Stimulated activated CD8-positive, alpha-beta memory T cell treated with anti-CD3 and anti-CD28 coated beads, Interleukin-15, amount 100 ng/mL, for 4 hours (primary cell): Measurements from ENCODE around the gene RHBDL2.
"Not testable (repeated sequence)": the region's sequence is repeated elsewhere in the genome, so short reads cannot be mapped to it uniquely, and the experiment has no call there.

ENCODE experiments used
- DNase-seq, 2 donors: peaks; one replicate each; pipeline ENCODE4 v3.0.0-alpha.2; 2020; ENCODE audit warnings: low read depth in 2 of 2

The RHBDL2 gene

DNA sequence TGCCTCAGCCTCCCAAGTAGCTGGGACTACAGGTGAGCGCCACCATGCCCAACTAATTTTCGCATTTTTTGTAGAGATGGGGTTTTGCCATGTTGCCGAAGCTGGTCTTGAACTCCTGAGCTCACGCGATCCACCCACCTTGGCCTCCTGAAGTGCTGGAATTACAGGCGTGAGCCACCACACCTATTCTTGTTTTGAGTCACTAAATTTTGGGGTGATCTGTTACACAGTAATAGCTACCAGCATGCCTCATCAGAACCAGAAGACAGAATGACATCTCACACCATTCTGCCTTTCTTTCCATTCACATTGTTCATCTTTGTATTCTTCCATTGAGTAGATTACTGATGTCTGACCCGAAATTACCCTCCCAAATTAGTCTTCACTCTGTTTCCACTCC is 9.1 kb downstream of the RHBDL2 start:
- DNase-seq, result no peak

DNA sequence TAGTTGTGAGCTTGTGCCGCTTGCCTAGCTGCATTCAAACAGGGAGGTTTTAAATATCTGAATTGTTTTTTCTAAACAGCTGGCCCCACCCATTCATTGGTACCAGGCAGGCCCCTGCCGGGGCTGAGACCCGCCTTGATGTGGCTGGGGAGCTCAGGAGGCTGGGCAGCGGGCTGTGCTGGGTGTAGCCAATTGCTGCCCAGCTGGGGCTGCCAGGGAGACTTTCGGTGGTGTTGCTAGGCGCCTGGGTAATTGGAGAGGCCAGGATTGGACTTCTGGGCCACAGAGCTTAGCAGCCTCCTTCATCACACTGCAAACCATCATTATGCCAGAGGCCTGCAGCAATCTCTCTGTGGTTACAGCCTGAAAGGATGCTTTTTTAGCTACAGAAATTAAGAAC is 12.2 kb downstream of the RHBDL2 start:
- no peak for DNase-seq

DNA sequence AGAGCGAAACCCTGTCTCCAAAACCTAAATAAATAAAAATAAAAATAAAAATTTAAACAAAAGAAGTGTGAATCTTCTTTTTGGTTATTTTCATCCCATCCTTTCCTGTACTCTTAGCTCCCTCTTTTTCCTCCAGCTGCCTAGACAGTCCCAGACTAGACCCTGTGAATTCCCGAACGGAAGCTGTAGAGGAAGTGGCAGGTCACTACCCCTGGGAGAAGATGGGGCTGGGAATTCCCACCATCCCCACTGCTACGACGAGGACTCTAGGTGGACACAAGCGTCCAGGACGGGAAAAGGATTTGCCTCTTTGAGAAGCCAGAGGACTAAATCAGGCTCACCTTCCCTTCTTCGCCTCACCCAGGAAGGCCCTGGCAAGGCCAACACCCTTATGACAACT is 12.6 kb downstream of the RHBDL2 start:
- DNase-seq, result no peak

DNA sequence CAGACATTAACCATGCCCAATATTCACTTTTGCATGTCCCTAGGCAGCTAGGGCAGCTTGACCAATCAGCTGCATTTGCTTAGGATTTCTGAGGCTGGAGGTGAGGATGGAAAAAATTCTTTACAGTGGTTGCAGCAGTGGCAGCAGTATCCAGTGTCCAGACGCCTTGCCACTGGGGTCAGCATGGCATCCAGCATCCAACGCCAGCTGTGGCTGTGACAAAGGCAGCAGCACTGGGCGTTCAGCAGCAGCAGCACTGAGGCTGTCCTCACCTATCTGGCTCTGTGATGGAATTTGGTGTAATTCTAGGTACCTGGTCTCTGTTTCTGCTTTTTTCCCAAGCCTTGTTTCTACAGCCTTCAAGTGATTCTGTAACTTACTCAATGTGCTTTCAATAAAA is 15.5 kb downstream of the RHBDL2 start:
- no peak for DNase-seq

DNA sequence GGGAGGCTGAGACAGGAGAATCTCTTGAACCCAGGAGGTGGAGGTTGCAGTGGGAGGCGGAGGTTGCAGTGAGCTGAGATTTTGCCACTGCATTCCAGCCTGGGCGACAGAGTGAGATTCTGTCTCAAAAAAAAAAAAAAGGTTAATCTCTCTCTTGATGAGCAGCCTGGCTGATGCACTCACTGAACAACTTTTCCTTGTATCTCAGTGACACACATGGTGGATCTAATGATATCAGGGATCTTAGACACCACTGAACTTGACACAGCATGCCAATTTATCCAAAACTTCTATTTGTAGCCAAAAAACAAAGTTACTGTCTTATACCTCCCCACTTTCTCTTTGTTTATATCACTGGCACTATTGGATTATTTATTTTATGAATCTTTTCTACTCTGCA is 16.2 kb downstream of the RHBDL2 start:
- DNase-seq, result no peak

DNA sequence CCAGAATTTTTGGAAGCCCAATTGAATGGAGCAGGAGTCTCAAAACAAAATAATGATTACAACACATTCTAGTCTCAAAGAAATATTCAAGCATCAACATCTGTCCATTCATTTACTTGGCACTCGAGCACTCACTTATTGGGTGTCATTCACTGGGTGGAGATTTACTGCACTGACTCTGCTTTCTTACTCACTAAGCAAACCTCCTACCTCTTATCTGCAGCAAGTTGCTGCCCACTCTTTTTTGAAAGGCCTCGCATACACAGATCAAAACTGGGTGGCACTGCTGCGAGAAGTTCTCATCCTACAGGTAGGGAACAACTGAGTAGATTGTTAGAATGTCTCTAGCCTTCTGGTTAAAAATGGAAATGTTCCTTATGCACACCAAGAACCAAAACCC is 18.0 kb downstream of the RHBDL2 start:
- DNase-seq, result no peak

DNA sequence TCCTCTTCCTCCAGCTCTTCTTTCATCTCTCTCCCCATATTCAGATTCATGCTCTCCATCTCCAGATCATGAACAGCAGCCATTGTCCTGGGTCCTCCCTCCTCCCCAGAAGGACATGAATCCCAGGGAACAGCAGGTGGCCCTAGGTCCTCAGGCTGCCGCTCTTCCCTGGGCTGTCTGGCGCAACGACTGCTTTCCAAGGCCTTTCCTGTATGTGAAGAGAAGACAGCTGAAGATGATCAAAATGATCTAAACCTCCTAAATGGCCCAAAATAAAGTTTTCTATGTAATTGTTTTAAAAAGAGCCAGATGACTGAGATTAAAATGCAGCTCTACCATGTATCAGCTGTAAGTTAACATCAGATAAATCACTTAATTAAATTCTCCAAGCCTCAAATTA is 22.5 kb downstream of the RHBDL2 start:
- DNase-seq, result no peak

DNA sequence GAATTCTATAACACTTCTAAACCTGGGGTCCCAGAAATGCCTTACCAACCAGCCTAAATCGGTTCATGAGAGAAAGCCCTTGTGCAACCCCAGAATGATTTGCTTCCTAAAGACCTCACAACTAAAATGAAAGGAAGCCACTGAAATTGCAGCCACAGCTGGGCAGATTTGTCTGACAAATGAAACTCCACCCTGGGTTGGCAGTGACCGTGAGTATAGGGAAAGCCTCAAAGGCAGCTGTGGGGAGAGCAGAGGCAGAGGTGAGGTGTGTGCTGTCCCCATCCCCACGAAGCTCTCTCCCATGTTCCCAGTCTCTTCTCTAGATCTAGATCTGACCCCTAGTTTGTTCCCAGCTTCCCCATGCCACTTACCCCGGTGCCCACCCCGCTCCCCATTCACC is 23.1 kb downstream of the RHBDL2 start:
- no peak for DNase-seq

DNA sequence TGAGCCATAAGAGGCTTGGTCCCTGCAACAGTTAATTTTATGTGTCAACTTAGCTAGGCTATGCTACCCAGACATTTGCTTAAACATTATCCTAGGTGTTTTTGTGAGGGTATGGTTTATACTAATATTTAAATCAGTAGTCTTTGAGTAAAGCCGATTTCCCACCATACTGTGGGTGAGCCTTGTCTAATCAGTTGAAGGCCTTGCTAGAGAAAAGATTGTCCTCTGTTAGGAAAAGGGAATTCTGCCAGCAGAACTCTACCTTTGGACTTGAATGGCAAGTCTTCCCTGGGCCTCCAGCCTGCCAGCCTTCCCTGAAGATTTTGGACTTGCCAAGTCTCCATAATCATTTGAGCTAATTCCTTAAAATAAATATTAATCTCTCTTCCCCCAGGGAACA is 23.9 kb downstream of the RHBDL2 start:
- DNase-seq, result no peak

DNA sequence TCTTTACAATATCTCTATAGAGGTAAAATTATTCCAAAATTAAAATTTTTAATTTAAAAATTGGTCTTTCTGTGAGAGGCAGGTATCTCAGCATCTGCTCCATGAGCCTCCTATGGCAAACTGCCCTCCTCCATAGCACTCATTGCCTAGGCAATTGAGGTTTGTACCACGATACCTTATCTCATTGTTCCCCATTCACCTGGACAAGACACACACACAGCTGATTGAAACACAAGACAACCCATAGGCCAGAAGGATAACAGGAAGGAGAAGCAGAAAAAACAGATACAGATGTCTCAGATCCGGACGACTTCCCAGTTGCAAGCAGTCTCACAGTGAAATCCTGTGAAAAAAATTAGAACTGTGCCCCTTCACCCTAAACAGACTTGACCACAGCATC is 24.3 kb downstream of the RHBDL2 start:
- DNase-seq, result no peak

DNA sequence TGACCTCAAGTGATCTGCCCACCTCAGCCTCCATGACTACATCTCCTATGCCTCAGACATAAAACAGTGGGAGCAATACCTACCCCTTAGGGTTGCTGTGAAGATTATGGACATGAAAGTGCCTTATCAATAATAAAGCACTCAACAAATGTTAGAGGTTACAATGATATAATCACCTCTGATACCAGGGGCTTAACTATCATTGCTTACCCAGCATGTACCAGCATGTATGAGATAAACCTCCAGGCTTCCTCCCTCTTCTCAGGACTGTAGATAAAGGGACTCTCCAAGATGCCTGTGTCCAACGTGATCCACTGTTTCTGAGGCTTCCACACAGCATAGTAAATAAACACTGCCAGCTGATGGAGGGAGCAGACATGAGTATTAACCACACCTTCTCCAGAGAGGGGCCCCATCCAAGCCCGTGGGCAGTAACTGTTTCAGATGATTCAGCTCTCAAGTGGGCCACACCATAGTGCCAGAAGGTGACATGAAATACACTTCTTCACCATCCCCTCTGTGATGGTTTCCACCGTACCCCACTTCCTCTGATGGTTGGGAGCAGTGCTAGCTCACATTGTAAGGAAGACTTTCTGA is 26.2 kb downstream of the RHBDL2 start:
- no peak for DNase-seq

DNA sequence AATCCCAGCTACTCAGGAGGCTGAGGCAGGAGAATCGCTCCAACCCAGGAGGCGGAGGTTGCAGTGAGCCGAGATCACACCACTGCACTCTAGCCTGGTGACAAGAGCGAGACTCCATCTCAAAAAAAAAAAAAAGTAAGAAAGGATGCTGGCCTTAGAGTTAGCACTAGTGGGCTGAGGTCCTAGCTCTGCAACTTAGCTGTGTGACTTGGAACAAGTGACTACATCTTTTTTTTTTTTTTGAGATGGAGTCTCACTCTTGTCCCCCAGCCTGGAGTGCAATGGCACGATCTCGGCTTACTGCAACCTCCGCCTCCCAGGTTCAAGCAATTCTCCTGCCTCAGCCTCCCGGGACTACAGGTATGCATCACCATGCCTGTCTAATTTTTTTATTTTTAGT is 26.7 kb downstream of the RHBDL2 start:
- not testable (repeated sequence) for DNase-seq

DNA sequence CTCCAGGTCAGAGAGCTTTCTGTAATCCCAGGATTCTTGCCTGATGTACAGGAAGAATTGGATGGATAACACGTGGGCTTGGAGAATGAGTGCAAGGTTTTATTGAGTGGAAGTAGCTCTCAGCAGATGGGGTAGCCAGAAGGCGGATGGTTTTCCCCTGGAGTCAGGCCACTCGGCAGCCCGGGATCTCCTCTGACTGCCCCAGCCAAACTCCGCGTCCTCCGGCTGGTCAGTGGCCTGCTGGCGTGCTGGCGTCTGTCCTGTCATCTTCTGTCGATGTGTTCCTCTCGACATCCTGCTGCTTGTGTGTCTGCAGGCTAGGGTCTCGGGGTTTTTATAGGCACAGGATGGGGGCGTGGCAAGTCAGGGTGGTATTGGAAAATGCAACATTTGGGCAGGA is 32.8 kb downstream of the RHBDL2 start:
- DNase-seq, result no peak

DNA sequence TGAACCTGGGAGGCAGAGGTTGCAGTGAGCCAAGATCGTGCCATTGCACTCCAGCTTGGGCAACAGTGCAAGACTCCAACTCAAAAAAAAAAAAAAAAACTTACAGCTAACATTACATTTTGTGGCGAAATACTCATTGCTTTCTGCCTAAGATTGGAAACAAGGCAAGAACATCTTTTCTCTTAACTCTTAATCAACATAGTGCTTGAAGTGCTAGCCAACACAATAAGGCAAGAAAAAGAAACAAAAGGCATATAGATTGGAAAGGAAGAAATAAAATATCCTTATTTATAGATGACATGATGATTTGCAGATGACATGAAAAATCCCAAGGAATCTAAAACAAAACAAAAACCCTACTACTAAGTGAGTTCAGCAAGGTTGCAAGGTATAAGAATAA is 35.6 kb downstream of the RHBDL2 start:
- DNase-seq, result no peak

DNA sequence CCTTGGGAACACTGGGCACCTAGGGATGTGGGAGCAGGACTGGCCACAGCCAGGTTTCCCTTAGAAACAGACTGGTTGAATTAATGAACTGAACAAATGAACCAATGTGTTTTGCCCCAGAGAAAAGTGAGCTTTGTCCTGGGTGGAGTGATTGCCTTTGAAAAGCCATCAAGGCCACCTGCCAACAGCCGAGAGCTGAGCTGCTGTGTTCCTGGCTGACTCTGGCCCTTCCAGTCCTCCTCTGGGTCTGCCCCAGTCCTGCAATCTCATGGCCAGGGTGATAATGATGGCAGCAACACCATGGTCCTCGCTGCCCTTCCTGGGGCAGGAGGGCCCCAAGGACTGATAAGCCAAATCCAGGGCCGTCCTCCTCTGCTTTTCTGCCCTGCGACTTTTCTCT is 42.1 kb downstream of the RHBDL2 start:
- DNase-seq, result no peak

DNA sequence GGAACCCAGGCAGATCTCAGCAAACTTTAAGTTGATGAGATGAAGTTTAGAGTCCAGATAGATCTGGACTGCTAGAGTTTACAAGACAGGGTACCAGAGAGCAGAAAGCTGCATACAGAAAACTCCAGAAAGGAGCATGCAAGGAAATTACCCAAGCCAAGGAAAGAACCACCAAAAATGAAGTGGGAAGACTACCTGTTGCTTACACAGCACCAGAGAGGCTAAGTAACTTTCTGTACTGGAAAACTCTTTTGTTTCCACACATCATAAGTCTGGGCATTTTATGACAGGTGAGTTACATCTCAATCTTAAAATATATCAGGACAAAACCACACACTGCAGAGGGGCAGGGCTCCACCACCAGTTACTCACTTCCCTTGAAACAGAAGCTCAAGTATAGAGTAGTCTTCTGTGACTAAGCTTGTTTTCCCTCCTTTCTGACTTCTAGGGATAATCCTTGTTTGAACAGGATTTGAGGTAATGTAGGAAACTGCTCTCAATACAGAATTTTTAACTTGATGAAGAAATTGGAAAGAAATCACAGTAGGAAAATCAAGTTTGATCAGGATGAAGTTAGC is 42.9 kb downstream of the RHBDL2 start:
- no peak for DNase-seq

DNA sequence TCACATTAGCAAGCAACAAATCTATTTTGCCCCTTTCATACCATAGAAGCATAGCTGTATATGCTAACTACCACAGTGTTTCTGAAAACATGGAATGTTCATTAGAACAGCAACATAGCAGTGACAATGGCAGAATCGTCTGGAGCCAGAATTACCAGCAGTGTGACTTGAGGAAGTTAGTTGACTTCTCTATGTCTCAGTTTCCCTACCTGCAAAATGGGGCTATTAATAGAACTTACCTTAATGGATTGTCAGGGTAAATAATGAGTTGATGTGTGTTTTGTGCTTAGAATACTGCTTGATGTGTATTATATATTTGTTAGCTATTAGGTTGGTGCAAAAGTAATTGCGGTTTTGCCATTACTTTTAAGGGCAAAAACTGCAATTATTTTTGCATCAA is 45.5 kb downstream of the RHBDL2 start:
- DNase-seq, result no peak

DNA sequence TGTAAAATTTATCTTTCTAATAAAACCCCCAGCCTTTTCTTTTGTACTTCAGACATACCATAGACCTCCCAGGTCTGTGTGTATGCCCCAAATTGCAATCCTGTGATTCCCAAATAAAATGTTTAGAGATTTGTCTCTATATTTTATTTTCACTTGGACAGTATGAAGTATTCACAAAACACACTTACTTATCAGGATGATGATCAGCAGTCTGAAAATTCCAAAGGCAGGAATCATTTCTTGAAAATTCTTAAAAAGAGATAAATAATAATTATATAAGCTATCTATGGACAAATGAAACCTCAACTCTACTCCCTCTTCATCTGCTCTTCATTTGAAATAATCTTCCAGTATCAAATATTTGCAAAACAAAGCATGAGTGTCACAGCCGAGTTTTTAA is 48.7 kb downstream of the RHBDL2 start:
- no peak for DNase-seq

DNA sequence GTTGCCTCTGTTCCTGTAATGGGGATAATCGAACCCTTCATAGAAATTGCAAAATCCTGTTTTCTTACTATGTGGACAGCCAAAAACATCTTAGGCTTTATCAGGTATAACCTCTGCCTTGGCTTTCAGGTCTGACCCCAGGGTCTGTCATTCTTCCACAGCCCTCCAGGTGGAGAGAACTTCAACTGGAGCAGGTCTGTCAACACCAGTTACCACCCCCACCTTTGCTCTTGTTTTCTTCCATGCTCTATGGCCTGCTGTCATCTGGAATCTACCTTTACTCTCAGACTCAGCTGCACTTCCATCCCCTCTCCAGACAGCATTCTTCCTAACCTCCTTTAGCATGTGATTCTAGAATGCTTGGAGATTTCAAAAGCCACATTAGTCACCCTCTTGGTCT is 49.9 kb downstream of the RHBDL2 start:
- no peak for DNase-seq

DNA sequence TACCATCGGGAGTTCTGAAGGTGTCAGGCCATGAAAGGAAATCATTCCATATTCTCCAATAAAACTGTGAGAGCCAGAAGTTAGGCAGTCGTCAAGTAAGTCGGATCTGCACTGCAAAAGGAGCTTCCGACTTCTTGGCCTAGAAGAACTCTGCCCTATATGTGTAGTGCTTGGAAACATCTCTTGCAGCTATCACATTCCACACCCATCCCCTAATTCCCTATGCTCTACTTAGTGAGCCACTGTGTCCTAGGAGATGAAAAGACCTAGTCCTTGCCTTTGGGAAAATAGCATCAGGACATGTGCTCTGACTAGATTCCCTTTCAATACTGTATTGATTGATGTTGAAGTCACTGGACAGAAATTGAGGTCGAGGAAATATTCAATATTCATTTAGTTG is 52.0 kb downstream of the RHBDL2 start:
- no peak for DNase-seq

DNA sequence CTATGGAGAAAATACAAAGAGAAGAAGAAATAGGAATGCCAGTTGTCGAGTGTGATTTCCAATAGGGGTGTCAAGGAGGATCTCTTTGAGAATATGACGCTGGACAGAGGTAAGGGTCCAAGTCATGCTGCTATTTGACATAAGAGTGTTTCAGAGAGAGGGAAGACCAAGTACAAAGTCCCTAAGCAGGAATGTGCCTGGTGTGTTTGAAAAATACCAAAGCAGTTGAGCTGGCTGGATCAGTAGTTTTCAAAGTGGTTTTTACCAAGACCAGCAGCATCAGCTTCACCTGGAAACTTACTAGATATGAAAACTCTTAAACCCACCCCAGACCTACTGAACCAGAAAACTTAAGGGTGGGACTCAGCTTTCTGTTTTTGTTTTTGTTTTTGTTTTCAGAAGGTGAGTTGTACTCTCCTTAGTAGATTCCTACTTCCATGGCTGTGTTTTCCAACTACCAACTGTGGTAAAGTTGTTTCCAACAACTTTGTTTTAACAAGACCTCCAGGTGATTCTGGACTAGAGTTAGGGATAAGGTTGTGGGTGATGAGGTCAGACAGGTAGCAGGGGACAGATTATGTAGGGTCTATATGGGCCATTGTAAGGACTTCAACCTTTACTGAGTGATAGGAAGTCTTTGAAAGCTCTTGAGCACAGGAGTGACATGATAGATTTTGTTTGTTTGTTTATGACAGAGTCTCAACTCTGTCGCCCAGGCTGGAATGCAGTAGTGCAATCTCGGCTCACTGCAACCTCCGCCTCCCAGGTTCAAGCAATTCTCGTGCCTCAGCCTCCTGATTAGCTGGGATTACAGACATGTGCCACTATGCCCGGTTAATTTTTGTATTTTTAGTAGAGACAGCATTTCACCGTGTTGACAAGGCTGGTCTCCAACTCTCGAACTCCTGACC is 53.0 kb downstream of the RHBDL2 start:
- no peak for DNase-seq

DNA sequence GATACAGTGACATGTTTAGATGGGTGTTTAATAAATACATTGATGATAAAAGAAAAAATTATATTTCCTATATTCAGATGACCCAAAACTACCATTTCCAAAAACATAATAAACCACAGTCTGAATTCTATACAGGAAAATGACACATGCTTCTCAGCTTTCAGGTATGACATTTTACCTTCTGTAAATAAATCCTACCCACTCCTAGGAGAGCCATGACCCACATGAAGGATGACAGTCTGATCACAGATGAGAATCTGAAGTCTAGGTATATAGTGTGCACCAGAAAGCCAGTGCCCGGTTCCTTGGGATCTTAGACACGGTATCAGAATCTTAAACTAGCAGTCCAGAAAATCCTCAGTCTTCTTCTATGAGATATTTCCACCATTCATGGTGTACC is 56.5 kb downstream of the RHBDL2 start:
- DNase-seq, result no peak

DNA sequence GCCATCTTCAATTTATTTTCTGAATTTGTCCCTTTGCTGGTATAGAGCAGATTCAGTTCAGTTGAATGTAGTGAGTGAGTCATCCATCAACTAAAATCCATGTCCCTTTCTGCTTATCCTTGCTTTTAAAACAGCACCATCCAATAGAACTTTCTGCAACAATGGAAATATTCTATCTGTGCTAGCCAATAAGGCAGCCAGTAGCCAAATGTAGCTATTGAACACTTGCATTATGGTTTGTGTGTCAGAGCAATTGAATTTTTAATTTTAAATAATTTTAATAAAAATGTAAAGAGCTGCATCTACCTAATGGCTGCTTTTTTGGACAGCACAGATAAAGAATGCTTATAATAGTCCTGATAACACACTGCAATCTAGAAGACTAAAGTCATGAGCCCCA is 60.1 kb downstream of the RHBDL2 start, which contains the start of gene GJA9:
TSS of gene GJA9 (minus strand) at position 101 of the 400 bp plus-strand sequence. CDS start 5,489 bp downstream, outside the sequence.
- no peak for DNase-seq
